Measurements from ENCODE around the gene LRRIQ3.

The LRRIQ3 gene

GRCh38 chr1:74107394-74107793, 90.6 kb downstream of the LRRIQ3 start:
- no peaks in the 10 kb centered on the region for H3K27me3 ChIP-seq (replicated peaks)
- no peak for TF ChIP-seq CTCF (IDR thresholded peaks at IDR 0.05; ENCODE audit: low read depth, low read length, missing control alignments)
- in situ Hi-C loops (cut with HindIII; ENCODE audit: low pct_ligation_motif_present, low sequenced_read_pairs): no loop called here
- H3K27ac ChIP-seq: no peak overlapping the region
- no peak for DNase-seq
- no peak overlapping the region for H3K4me3 ChIP-seq (ENCODE audit: low read depth, low read length)
- no peaks in the 10 kb centered on the region for H3K36me3 ChIP-seq (replicated peaks)

- Histone ChIP-seq H3K27ac (no peak overlapping the region), H3K4me3 (ENCODE audit: low read depth, low read length) (no peak overlapping the region), H3K27me3 (replicated peaks) (no peaks in the 10 kb centered on the region), H3K36me3 (replicated peaks) (no peaks in the 10 kb centered on the region)
- in situ Hi-C loops (cut with HindIII; ENCODE audit: low pct_ligation_motif_present, low sequenced_read_pairs): no loop called here
- DNase-seq: no peak
- TF ChIP-seq CTCF (IDR thresholded peaks at IDR 0.05; ENCODE audit: low read depth, low read length, missing control alignments): no peak
These were observed 106.6 kb downstream of the LRRIQ3 start for GRCh38 chr1:74091371-74091770.

GRCh38 chr1:74083128-74083527, 114.8 kb downstream of the LRRIQ3 start:
- H3K27me3 ChIP-seq (replicated peaks): no peaks in the 10 kb centered on the region
- in situ Hi-C loops (cut with HindIII; ENCODE audit: low pct_ligation_motif_present, low sequenced_read_pairs): no loop called here
- no peak overlapping the region for H3K4me3 ChIP-seq (ENCODE audit: low read depth, low read length)
- no peak for DNase-seq
- no peak for TF ChIP-seq CTCF (IDR thresholded peaks at IDR 0.05; ENCODE audit: low read depth, low read length, missing control alignments)
- H3K27ac ChIP-seq: no peak overlapping the region
- no peaks in the 10 kb centered on the region for H3K36me3 ChIP-seq (replicated peaks)

- no peak for DNase-seq
- H3K27me3 ChIP-seq (replicated peaks): no peaks in the 10 kb centered on the region
- H3K27ac ChIP-seq: no peak overlapping the region
- no peak overlapping the region for H3K4me3 ChIP-seq (ENCODE audit: low read depth, low read length)
- no peaks in the 10 kb centered on the region for H3K36me3 ChIP-seq (replicated peaks)
- in situ Hi-C loops (cut with HindIII; ENCODE audit: low pct_ligation_motif_present, low sequenced_read_pairs): no loop called here
- TF ChIP-seq CTCF (IDR thresholded peaks at IDR 0.05; ENCODE audit: low read depth, low read length, missing control alignments): no peak
These were observed 132.9 kb downstream of the LRRIQ3 start for GRCh38 chr1:74065081-74065480.

GRCh38 chr1:74057719-74058118, 140.3 kb downstream of the LRRIQ3 start:
- Histone ChIP-seq H3K27me3 (replicated peaks) (no peaks in the 10 kb centered on the region), H3K4me3 (ENCODE audit: low read depth, low read length) (no peak overlapping the region), H3K27ac (no peak overlapping the region), H3K36me3 (replicated peaks) (no peaks in the 10 kb centered on the region)
- no peak for DNase-seq
- in situ Hi-C loops (cut with HindIII; ENCODE audit: low pct_ligation_motif_present, low sequenced_read_pairs): no loop called here
- TF ChIP-seq CTCF (IDR thresholded peaks at IDR 0.05; ENCODE audit: low read depth, low read length, missing control alignments): no peak

- in situ Hi-C loops (cut with HindIII; ENCODE audit: low pct_ligation_motif_present, low sequenced_read_pairs): no loop called here
- Histone ChIP-seq H3K4me3 (ENCODE audit: low read depth, low read length) (no peak overlapping the region), H3K36me3 (replicated peaks) (no peaks in the 10 kb centered on the region), H3K27ac (no peak overlapping the region), H3K27me3 (replicated peaks) (no peaks in the 10 kb centered on the region)
- DNase-seq: no peak
- no peak for TF ChIP-seq CTCF (IDR thresholded peaks at IDR 0.05; ENCODE audit: low read depth, low read length, missing control alignments)
These were observed 144.6 kb downstream of the LRRIQ3 start for GRCh38 chr1:74053407-74053806.
